Endothelial cell of umbilical vein (primary cell): ENCODE results near the gene MAPKBP1.

ENCODE experiments used
- CTCF ChIP-seq, 2 donors: IDR thresholded peaks; 1 replicate in 1 of 2; 2 replicates in 1 of 2; pipeline ENCODE4 v1.5.1; 2011; ENCODE audit warnings: low read length in 2 of 2, mild to moderate bottlenecking in 2 of 2, moderate library complexity in 2 of 2, control low read depth in 1 of 2, inconsistent platforms in 1 of 2, low read depth in 1 of 2; ENCODE audit not compliant: insufficient read depth in 1 of 2; ENCODE audit errors: extremely low read depth in 1 of 2
- EZH2 ChIP-seq: IDR thresholded peaks from 2 replicates; pipeline ENCODE4 v1.6.1; 2012; ENCODE audit warnings: borderline replicate concordance, low read depth, mild to moderate bottlenecking, moderate library complexity, low read length, inconsistent platforms; ENCODE audit not compliant: severe bottlenecking
- GATA2 ChIP-seq: IDR thresholded peaks from 2 replicates; pipeline ENCODE4 v1.7.0; 2011; ENCODE audit warnings: low read depth, mild to moderate bottlenecking, moderate library complexity, mixed read lengths, low read length; ENCODE audit not compliant: insufficient read length, insufficient read depth
- JUN ChIP-seq: IDR thresholded peaks from 2 replicates; pipeline ENCODE4 v1.6.1; 2011; ENCODE audit warnings: borderline replicate concordance, low read depth; ENCODE audit not compliant: insufficient read length, insufficient read depth
- MAX ChIP-seq: IDR thresholded peaks from 2 replicates; pipeline ENCODE4 v1.6.1; 2011; ENCODE audit not compliant: insufficient read depth, insufficient read length
- POLR2A ChIP-seq: IDR thresholded peaks from 2 replicates; pipeline ENCODE4 v1.6.1; 2012; ENCODE audit warnings: low read depth, mild to moderate bottlenecking, control low read depth, low read length
- POLR2AphosphoS5 ChIP-seq: IDR thresholded peaks from 2 replicates; pipeline ENCODE4 v1.6.1; 2012; ENCODE audit warnings: low read depth, mild to moderate bottlenecking, control low read depth, low read length, moderate library complexity; ENCODE audit not compliant: insufficient read depth

- TF ChIP-seq EZH2 (no peak), CTCF (IDR thresholded peaks at IDR 0.05; ENCODE audit: extremely low read depth in 1 of 2, insufficient read depth in 1 of 2, low read depth in 1 of 2, low read length in 2 of 2) (no peak), POLR2A (no peak), POLR2AphosphoS5 (no peak), JUN (no peak), GATA2 (no peak), MAX (no peak)
Observed at GRCh38 chr15:41854443-41854842, 80.2 kb downstream of the MAPKBP1 start.
